HG03045 (cell line): ENCODE measurements around the gene COQ8A.
A peak's percentile ranks its signal among the peaks of the same experiment; 100 is the strongest.
"Not testable (repeated sequence)": the region's sequence is repeated elsewhere in the genome, so short reads cannot be mapped to it uniquely, and the experiment has no call there.

Experiments
- ATAC-seq: cut with Tn5 transposase; IDR thresholded peaks from one replicate; pipeline ENCODE4 v1.9.1; 2021; ENCODE audit warnings: mild to moderate bottlenecking, moderate library complexity; ENCODE audit not compliant: unreplicated experiment

The COQ8A gene

GRCh38 chr1:226921504-226921903 lies 18.6 kb upstream of the COQ8A start:
- ATAC-seq: no peak

- not testable (repeated sequence) for ATAC-seq
Observed at GRCh38 chr1:226929260-226930111, 10.6 kb upstream of the COQ8A start.

- ATAC-seq: no peak
Observed at GRCh38 chr1:226934483-226935237, 5.4 kb upstream of the COQ8A start.

- ATAC-seq: no peak
Observed at GRCh38 chr1:226937940-226938725, 2.0 kb upstream of the COQ8A start.

GRCh38 chr1:226938903-226939437 lies 1.1 kb upstream of the COQ8A start:
- no peak for ATAC-seq

GRCh38 chr1:226939438-226940028 lies 561 bp upstream of the COQ8A start:
- ATAC-seq: peak; percentile 37

GRCh38 chr1:226940806-226941067 lies 643 bp downstream of the COQ8A start:
- ATAC-seq: no peak

- ATAC-seq: no peak
Observed at GRCh38 chr1:226942392-226942791, 2.3 kb downstream of the COQ8A start.

- ATAC-seq: no peak
Observed at GRCh38 chr1:226943156-226943555, 3.1 kb downstream of the COQ8A start.

GRCh38 chr1:226943927-226944326 lies 3.8 kb downstream of the COQ8A start:
- ATAC-seq: no peak

GRCh38 chr1:226945106-226945857 lies 5.2 kb downstream of the COQ8A start:
- ATAC-seq: no peak

GRCh38 chr1:226945858-226946245 lies 5.8 kb downstream of the COQ8A start:
- ATAC-seq: no peak

GRCh38 chr1:226946285-226946684 lies 6.2 kb downstream of the COQ8A start:
- no peak for ATAC-seq

GRCh38 chr1:226946841-226947240 lies 6.7 kb downstream of the COQ8A start:
- ATAC-seq: no peak

GRCh38 chr1:226948051-226948450 lies 8.0 kb downstream of the COQ8A start:
- no peak for ATAC-seq

- ATAC-seq: no peak
Observed at GRCh38 chr1:226948480-226948879, 8.4 kb downstream of the COQ8A start.

GRCh38 chr1:226948996-226949395 lies 8.9 kb downstream of the COQ8A start:
- ATAC-seq: no peak

- no peak for ATAC-seq
Observed at GRCh38 chr1:226949401-226949800, 9.3 kb downstream of the COQ8A start.

GRCh38 chr1:226950316-226950715 lies 10.2 kb downstream of the COQ8A start:
- ATAC-seq: no peak

GRCh38 chr1:226950871-226951270 lies 10.8 kb downstream of the COQ8A start:
- no peak for ATAC-seq
